Measurements from ENCODE around the gene TMEM86B.
A peak's percentile ranks its signal among the peaks of the same experiment; 100 is the strongest.

The TMEM86B gene

DNA sequence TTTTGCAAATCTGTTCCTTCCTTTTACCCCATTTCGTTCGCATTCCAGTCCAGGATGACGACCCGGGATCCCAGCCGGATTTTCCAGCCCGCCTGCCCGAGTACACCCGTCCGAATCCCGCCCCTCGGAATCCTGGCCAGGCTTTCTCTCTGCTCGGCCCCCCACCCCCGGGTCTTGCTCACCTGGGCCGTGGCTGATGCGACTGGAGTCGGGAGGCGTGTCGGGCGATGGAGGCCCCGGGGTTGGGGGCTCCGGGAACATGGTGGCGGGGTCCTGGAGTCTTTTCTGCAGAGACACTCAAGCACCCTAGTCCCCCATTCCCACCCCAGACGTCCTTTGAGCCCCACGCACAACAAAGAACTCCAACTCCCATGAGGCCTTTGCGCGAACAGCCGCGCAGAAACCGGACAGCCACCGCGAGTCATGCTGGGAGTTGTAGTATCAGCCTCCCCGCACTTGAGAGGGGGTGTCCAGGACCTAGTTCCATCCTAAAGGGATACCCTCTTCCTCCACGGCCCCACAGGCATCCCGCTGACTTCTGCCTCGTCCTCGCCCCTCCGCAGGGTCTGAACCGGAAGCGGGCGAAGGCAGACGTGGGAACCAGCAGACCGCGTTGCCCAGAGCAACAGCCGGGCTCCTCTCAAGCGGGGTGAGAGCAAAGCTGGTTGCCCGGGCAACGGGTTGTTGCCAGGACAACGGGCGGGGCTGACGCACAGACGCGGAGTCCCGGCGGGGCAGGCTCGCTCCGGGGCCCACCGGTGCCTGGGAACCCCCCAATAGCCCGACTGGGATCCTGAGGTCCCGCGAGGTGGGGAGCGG is 49.6 kb downstream of the TMEM86B start:
- no peak for TF ChIP-seq OSR1 (CRISPR knock-in tag; IDR thresholded peaks at IDR 0.05)
- ATAC-seq: peak; percentile 85
